ENCODE results near the gene GNA15.

- TF ChIP-seq CTCF (IDR thresholded peaks at IDR 0.05; ENCODE audit: insufficient read depth, low read length, poor library complexity, severe bottlenecking) (no peak), EZH2phosphoT487 (conservative IDR thresholded peaks at IDR 0.05; ENCODE audit: low read length) (no peak)
These were observed 25.6 kb downstream of the GNA15 start for GRCh38 chr19:3161453-3161852.
